ENCODE data around the gene KIF12. TPM values are rescaled to one million over a fixed set of nuclear protein-coding genes. Genes with fewer than 3 reads are reported as not detected.

KIF12 gene
- total and polyA plus RNA-seq, 12 donors: 0.10 to 0.56 (median 0.30) TPM; not detected in 6

DNA sequence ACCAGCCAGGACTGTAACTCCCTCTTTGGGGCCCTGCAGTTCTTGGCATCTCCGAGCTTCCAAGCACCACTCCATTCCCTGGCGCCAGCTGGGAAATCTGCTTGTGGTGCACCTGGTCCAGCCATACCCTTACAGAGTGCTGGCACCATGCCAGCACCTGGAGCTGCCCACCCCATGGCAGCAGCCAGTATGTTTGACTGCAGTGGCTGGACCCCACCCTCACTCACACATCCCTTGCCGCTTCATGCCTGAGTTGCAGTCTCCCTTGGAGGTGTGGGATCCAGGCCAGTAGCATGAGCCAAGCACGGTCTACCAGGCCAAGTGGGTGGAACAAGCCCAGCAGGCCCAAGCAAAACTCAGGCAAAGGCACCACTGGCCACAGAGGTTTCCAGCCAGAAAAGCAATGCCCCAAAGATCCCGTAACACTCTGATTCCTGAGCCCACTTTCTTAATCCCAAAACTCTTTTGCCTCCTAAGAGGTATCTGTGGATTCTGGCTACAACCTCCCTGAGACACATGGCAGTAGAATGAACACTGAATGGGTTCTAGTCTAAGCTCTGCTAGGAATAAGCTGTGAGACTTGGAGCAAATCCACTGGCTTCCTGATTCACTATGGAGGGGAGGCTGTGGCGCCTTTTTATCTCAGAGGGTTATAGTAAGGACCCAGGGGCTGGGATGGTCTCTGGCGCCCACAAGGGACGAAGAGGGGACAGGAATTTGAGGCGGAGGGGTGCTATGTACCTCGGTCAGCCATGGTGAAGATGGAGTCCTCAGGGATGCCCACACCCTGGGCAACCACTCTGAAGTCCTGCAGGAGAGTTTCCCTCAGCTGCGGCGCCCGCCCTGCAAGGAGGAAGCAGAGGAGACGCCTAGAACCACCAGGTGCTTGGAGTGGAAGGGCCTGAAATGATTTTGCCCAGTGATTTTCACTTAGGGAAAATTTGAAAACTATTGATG, 26.6 kb downstream of the KIF12 start:
- peak in 4 of 7 donors; percentile 35 to 39 (median 36) for DNase-seq
- Histone ChIP-seq H3K27ac (no peak overlapping the region), H3K9me3 (replicated peaks in 1 of 3) (no peaks in the 10 kb centered on the region), H3K4me3 (no peak overlapping the region), H3K36me3 (replicated peaks in 1 of 2) (no peaks in the 10 kb centered on the region), H3K27me3 (no peaks in the 10 kb centered on the region), H3K4me1 (replicated peaks in 1 of 2) (no peaks in the 10 kb centered on the region)
- TF ChIP-seq POLR2A (IDR thresholded peaks at IDR 0.05): no peak
- TF ChIP-seq, protein P1, sequence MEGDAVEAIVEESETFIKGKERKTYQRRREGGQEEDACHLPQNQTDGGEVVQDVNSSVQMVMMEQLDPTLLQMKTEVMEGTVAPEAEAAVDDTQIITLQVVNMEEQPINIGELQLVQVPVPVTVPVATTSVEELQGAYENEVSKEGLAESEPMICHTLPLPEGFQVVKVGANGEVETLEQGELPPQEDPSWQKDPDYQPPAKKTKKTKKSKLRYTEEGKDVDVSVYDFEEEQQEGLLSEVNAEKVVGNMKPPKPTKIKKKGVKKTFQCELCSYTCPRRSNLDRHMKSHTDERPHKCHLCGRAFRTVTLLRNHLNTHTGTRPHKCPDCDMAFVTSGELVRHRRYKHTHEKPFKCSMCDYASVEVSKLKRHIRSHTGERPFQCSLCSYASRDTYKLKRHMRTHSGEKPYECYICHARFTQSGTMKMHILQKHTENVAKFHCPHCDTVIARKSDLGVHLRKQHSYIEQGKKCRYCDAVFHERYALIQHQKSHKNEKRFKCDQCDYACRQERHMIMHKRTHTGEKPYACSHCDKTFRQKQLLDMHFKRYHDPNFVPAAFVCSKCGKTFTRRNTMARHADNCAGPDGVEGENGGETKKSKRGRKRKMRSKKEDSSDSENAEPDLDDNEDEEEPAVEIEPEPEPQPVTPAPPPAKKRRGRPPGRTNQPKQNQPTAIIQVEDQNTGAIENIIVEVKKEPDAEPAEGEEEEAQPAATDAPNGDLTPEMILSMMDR (IDR thresholded peaks at IDR 0.05): no peak
- 73 to 86% (median 80%) methylated on average over 12 to 14 of the region's 14 CpGs for WGBS, 4 donors
- intact Hi-C loops (cut with DNase I): no loop called here

DNA sequence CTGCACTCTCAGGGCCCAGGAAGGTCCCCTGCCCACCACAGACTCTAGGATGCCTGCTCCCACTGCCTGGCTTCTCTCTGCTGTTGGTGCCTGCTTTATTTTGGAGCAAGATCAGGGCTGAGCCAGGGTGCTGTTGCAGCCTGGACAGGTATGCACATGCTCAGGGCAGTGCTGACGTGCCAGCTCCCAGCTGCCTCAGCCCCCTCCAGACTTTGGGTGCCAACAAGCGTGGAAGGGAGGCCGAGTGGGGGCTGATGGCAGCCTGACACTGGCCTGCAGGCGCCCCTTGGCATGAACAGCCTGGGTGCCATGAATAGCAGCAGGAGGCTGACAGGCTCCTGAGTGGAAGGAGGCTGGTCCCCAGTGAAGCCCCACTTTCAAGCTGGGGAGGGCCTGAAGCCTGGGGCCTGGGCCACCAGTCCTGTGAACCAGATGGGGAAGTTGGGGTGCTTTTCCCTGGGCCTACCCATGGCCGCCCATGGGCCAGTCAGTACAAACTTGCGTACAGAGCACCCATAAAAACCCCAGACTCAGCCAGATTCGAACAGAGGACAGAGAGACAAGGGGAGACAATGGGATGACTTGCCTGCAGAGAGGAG, 27.8 kb downstream of the KIF12 start:
- Histone ChIP-seq H3K27ac (no peak overlapping the region), H3K36me3 (replicated peaks in 1 of 2) (no peaks in the 10 kb centered on the region), H3K4me3 (no peak overlapping the region), H3K27me3 (no peaks in the 10 kb centered on the region), H3K9me3 (replicated peaks in 1 of 3) (no peaks in the 10 kb centered on the region), H3K4me1 (replicated peaks in 1 of 2) (no peaks in the 10 kb centered on the region)
- no peak for TF ChIP-seq POLR2A (IDR thresholded peaks at IDR 0.05)
- TF ChIP-seq, protein P1 (IDR thresholded peaks at IDR 0.05): no peak
- WGBS, 4 donors: 85 to 94% (median 90%) methylated on average over 2 to 7 of the region's 7 CpGs
- DNase-seq: no peak
- intact Hi-C loops (cut with DNase I): no loop called here

GRCh38 chr9:114070188-114071103, 28.6 kb downstream of the KIF12 start:
- Histone ChIP-seq H3K4me3 (no peak overlapping the region), H3K36me3 (replicated peaks in 1 of 2) (no peaks in the 10 kb centered on the region), H3K4me1 (replicated peaks in 1 of 2) (no peaks in the 10 kb centered on the region), H3K9me3 (replicated peaks in 1 of 3) (no peaks in the 10 kb centered on the region), H3K27me3 (no peaks in the 10 kb centered on the region), H3K27ac (no peak overlapping the region)
- no peak for TF ChIP-seq POLR2A (IDR thresholded peaks at IDR 0.05)
- TF ChIP-seq, protein P1 (IDR thresholded peaks at IDR 0.05): no peak
- DNase-seq: no peak
- WGBS, 4 donors: 88 to 96% (median 90%) methylated on average over 5 to 17 of the region's 17 CpGs
- intact Hi-C loops (cut with DNase I): no loop called here
